OCI-LY7 (cell line): ENCODE data around the gene FAM181B. TPM values are rescaled to one million over a fixed set of nuclear protein-coding genes. Genes with fewer than 3 reads are reported as not detected.

ENCODE experiments used
- BruUV-seq: library from RNA; stranded (reverse); fragments of 400-500 nt; replicated peaks from 2 replicates; lab custom pipeline; 2021; lab: Mats Ljungman, UMichigan
- CTCF ChIA-PET: fragments of 300-600 bp; sonication (Branson Sonifier 250); formaldehyde crosslinking; loops from one replicate; lab custom pipeline; 2022; ENCODE audit warnings: antibody characterized with exemption; ENCODE audit not compliant: unreplicated experiment; lab: Charles Lee
- POLR2A ChIA-PET: fragments of 300-600 bp; sonication (Branson Sonifier 250); formaldehyde crosslinking; loops from one replicate; lab custom pipeline; 2022; ENCODE audit warnings: antibody characterized with exemption; lab: Charles Lee
- DNase-seq: peaks from one replicate; pipeline ENCODE4 v3.0.0-alpha.2; 2015; ENCODE audit warnings: low spot score
- H2AFZ ChIP-seq: fragments of 200-600 bp; sonication (generic), shearing (Covaris generic); 2 replicates; pipeline ENCODE4 v1.6.1; 2014; ENCODE audit warnings: mild to moderate bottlenecking, antibody characterized with exemption, low read length, moderate library complexity
- H3K27ac ChIP-seq: fragments of 200-600 bp; sonication (generic); 2 replicates; pipeline ENCODE4 v1.5.1; 2014; ENCODE audit warnings: mixed run types, low read depth, mild to moderate bottlenecking, moderate library complexity, low read length, inconsistent platforms; ENCODE audit not compliant: poor library complexity, severe bottlenecking
- H3K36me3 ChIP-seq: fragments of 200-600 bp; sonication (generic); 2 replicates; pipeline ENCODE4 v1.6.1; 2014; ENCODE audit warnings: mild to moderate bottlenecking, antibody characterized with exemption, low read length, moderate library complexity, mixed read lengths; ENCODE audit not compliant: insufficient read depth
- H3K4me1 ChIP-seq: fragments of 200-600 bp; sonication (generic); 2 replicates; pipeline ENCODE4 v1.5.1; 2014; ENCODE audit warnings: mild to moderate bottlenecking, low read length; ENCODE audit not compliant: insufficient read depth, poor library complexity, severe bottlenecking
- H3K4me2 ChIP-seq: fragments of 200-600 bp; sonication (generic); 2 replicates; pipeline ENCODE4 v1.6.1; 2014; ENCODE audit warnings: mild to moderate bottlenecking, low read length
- H3K4me3 ChIP-seq: fragments of 200-600 bp; sonication (generic); 2 replicates; pipeline ENCODE4 v1.5.1; 2014; ENCODE audit warnings: mild to moderate bottlenecking, low read depth, low read length; ENCODE audit not compliant: poor library complexity, severe bottlenecking
- H3K79me2 ChIP-seq: fragments of 200-600 bp; sonication (generic); 2 replicates; pipeline ENCODE4 v1.6.1; 2016; ENCODE audit warnings: low read depth, mild to moderate bottlenecking, low read length, moderate library complexity, mixed read lengths; ENCODE audit not compliant: insufficient read depth
- H3K9me2 ChIP-seq: fragments of 200-600 bp; sonication (generic); 2 replicates; pipeline ENCODE4 v1.6.1; 2016; ENCODE audit warnings: mild to moderate bottlenecking, low read length, mixed read lengths; ENCODE audit not compliant: insufficient read depth
- H3K9me3 ChIP-seq: fragments of 200-600 bp; sonication (generic); 2 replicates; pipeline ENCODE4 v1.6.1; 2014; ENCODE audit warnings: mild to moderate bottlenecking, mixed run types, low read length, mixed read lengths
- H4K20me1 ChIP-seq: fragments of 200-600 bp; sonication (generic); 2 replicates; pipeline ENCODE4 v1.6.1; 2014; ENCODE audit warnings: mild to moderate bottlenecking, antibody characterized with exemption, low read length, moderate library complexity, mixed read lengths; ENCODE audit not compliant: insufficient read depth
- CTCF ChIP-seq: fragments of 200-600 bp; sonication (generic); conservative IDR thresholded peaks from 2 replicates; pipeline ENCODE4 v1.5.1; 2014; ENCODE audit warnings: mild to moderate bottlenecking, antibody characterized with exemption, low read length, moderate library complexity, mixed read lengths
- EZH2phosphoT487 ChIP-seq: fragments of 200-600 bp; sonication (generic); IDR thresholded peaks from 2 replicates; pipeline ENCODE4 v1.6.1; 2018; ENCODE audit warnings: low read depth, borderline replicate concordance, mild to moderate bottlenecking, mixed run types, antibody characterized with exemption, low read length, moderate library complexity, mixed read lengths
- intact Hi-C: fragments of 100-400 bp; cut with micrococcal nuclease; formaldehyde crosslinking; loops from one replicate; pipeline ENCODE4 v1.10.0; 2022; ENCODE audit not compliant: unreplicated experiment
- small RNA-seq: library from RNA; depleted of rRNA; stranded (forward); fragments of <200 nt; gene quantifications from one replicate; pipeline ENCODE3, GENCODE V24; 2014
- total RNA-seq, 2 experiments: library from RNA; depleted of rRNA in 1 of 2; stranded (reverse); fragments of >200 nt in 1 of 2; shearing (Covaris generic) in 1 of 2; gene quantifications; 2 replicates each; pipeline ENCODE4 v1.2.3, GENCODE V29; 2014 to 2022

Gene FAM181B
- total RNA-seq, 2 experiments from 2014 or later = not detected

- no peaks in the 10 kb centered on the region for H3K4me1 ChIP-seq
- ChIA-PET CTCF (no interaction called here), POLR2A (interaction anchor here (0.6 kb wide), 1 partner anchor 954 kb away, joined by 3 read pairs; no protein-coding TSS in a partner anchor)
- H3K9me3 ChIP-seq = no peaks in the 10 kb centered on the region
- TF ChIP-seq CTCF (no peak), EZH2phosphoT487 (no peak)
- no peaks in the 10 kb centered on the region for H3K9me2 ChIP-seq
- no peak for DNase-seq
- no peaks in the 10 kb centered on the region for H4K20me1 ChIP-seq
- intact Hi-C loops = loop anchor here (10.0 kb wide), 1 partner anchor 1135 kb away; no protein-coding TSS in a partner anchor
- no peak overlapping the region for H3K4me3 ChIP-seq
- no peaks in the 10 kb centered on the region for H3K36me3 ChIP-seq
- H3K4me2 ChIP-seq = no peak overlapping the region
- H2AFZ ChIP-seq = no peak overlapping the region
- BruUV-seq = no TSS peak
- H3K27ac ChIP-seq = no peak overlapping the region
- no peaks in the 10 kb centered on the region for H3K79me2 ChIP-seq
Observed at GRCh38 chr11:82680252-82680651, 53.4 kb downstream of the FAM181B start.

Small RNA genes within 50 kb of the gene (small RNA-seq; reads per million reads assigned to genes)
- gene RPS28P7 = 2.8 reads per million, percentile 84 among the genes with 10 or more reads in this experiment

Other genes with a start within 250 kb of the FAM181B start
- 6.5 and 11.0 TPM in 2 replicates for gene PRCP, start 166.6 kb upstream of the FAM181B start, total RNA-seq (2014; rRNA removed; shearing (Covaris generic))
- gene PRCP, start 166.6 kb upstream of the FAM181B start, total RNA-seq (2022) = 17.4 and 18.3 TPM in 2 replicates
- gene DDIAS, start 167.9 kb upstream of the FAM181B start, total RNA-seq (2014; rRNA removed; shearing (Covaris generic)) = 14.6 and 16.7 TPM in 2 replicates
- gene DDIAS, start 167.9 kb upstream of the FAM181B start, total RNA-seq (2022) = 23.1 and 30.9 TPM in 2 replicates